ENCODE measurements around the gene CACUL1. TPM values are rescaled to one million over a fixed set of nuclear protein-coding genes. Genes with fewer than 3 reads are reported as not detected.

The CACUL1 gene
- total and polyA plus RNA-seq, 2 experiments from 2014 or later, result 37.5 to 48.3 TPM

DNA sequence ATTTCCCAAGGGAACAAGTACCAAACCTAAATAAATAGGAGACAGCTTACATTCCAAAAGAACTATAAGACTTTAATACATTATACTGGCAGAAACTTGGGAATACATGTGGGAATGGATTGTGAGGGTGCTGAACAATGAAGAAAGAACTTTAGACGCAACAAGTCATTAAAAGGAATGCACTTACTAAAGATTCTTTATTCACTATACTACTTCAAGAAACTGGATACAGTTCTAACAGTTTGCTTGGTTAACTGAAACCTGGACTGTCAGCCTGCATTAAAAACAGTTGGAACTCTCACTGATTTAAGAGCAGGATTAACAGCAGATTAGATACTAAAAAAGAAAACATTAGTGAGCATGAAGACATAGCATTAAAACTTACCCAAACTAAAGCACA, 12.0 kb downstream of the CACUL1 start:
- DNase-seq (ENCODE audit: low spot score), result no peak
- WGBS (ENCODE audit: low lambda C conversion rate, missing lambda C conversion rate), result 70% methylated on average over 1 of the region's 1 CpG

GRCh38 chr10:118742032-118742431, 12.7 kb downstream of the CACUL1 start:
- no peak for TF ChIP-seq EZH2phosphoT487 (IDR thresholded peaks at IDR 0.05; ENCODE audit: low read depth, severe bottlenecking, unreplicated experiment)
- no peak for TF ChIP-seq CTCF (IDR thresholded peaks at IDR 0.05; ENCODE audit: poor library complexity)
- TF ChIP-seq EZH2 (IDR thresholded peaks at IDR 0.05; ENCODE audit: borderline replicate concordance), result no peak
- H3K79me2 ChIP-seq, result peaks cover 100% of the 10 kb centered on the region
- WGBS (ENCODE audit: low lambda C conversion rate, missing lambda C conversion rate), result 52% methylated on average over 2 of the region's 2 CpGs
- peak overlapping the region; percentile 34 for H3K4me2 ChIP-seq
- no peak overlapping the region for H3K4me3 ChIP-seq
- H3K36me3 ChIP-seq (replicated peaks; ENCODE audit: insufficient read depth, low read depth), result no peaks in the 10 kb centered on the region
- no peak overlapping the region for H2AFZ ChIP-seq
- H3K9me2 ChIP-seq (replicated peaks; ENCODE audit: insufficient read depth), result no peaks in the 10 kb centered on the region
- H4K20me1 ChIP-seq (ENCODE audit: insufficient read depth, poor library complexity, severe bottlenecking), result peaks cover 67% of the 10 kb centered on the region
- no peak for DNase-seq (ENCODE audit: low spot score)
- peaks cover 28% of the 10 kb centered on the region for H3K4me1 ChIP-seq (ENCODE audit: insufficient read depth)
- H3K27ac ChIP-seq, result peak overlapping the region; percentile 13
- no peaks in the 10 kb centered on the region for H3K9me3 ChIP-seq (ENCODE audit: low read depth)
- H3K27me3 ChIP-seq, result no peaks in the 10 kb centered on the region

More for the DNA sequence above, 12.0 kb downstream of the CACUL1 start:
- TF ChIP-seq CTCF (IDR thresholded peaks at IDR 0.05; ENCODE audit: poor library complexity) (no peak), EZH2 (IDR thresholded peaks at IDR 0.05; ENCODE audit: borderline replicate concordance) (no peak), EZH2phosphoT487 (IDR thresholded peaks at IDR 0.05; ENCODE audit: low read depth, severe bottlenecking, unreplicated experiment) (no peak)
- Histone ChIP-seq H3K36me3 (replicated peaks; ENCODE audit: insufficient read depth, low read depth) (no peaks in the 10 kb centered on the region), H3K9me3 (ENCODE audit: low read depth) (no peaks in the 10 kb centered on the region), H3K4me2 (peak overlapping the region; percentile 34), H3K79me2 (peaks cover 100% of the 10 kb centered on the region), H4K20me1 (ENCODE audit: insufficient read depth, poor library complexity, severe bottlenecking) (peaks cover 67% of the 10 kb centered on the region), H2AFZ (no peak overlapping the region), H3K9me2 (replicated peaks; ENCODE audit: insufficient read depth) (no peaks in the 10 kb centered on the region), H3K27ac (peak overlapping the region; percentile 13), H3K27me3 (no peaks in the 10 kb centered on the region), H3K4me1 (ENCODE audit: insufficient read depth) (peaks cover 23% of the 10 kb centered on the region), H3K4me3 (no peak overlapping the region)

DNA sequence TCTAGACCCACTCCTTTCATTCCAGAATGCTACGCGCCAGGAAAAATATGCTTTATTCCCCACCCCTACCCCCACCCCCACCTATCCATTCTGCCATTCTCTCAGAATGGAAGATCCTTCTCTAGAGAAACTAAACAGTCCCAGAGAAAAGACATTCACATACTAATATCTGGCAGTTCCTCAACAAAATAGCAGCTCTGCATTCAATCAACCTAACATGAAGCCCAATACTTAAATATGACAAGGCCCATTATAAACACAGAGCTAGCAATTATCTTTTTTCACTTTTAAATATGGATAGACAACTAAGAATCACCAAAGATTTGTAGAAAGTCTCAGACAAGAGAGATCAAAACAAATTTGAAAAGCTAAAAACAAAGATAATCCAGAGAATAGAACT, 16.4 kb downstream of the CACUL1 start:
- Histone ChIP-seq H3K79me2 (peaks cover 100% of the 10 kb centered on the region), H3K27me3 (no peaks in the 10 kb centered on the region), H3K9me3 (ENCODE audit: low read depth) (no peaks in the 10 kb centered on the region), H3K4me3 (no peak overlapping the region), H3K9me2 (replicated peaks; ENCODE audit: insufficient read depth) (no peaks in the 10 kb centered on the region), H3K4me1 (ENCODE audit: insufficient read depth) (peaks cover 48% of the 10 kb centered on the region), H4K20me1 (ENCODE audit: insufficient read depth, poor library complexity, severe bottlenecking) (peaks cover 80% of the 10 kb centered on the region), H3K4me2 (peak overlapping the region; percentile 25), H3K27ac (peak overlapping the region; percentile 13), H2AFZ (no peak overlapping the region), H3K36me3 (replicated peaks; ENCODE audit: insufficient read depth, low read depth) (no peaks in the 10 kb centered on the region)
- 90% methylated on average over 2 of the region's 2 CpGs for WGBS (ENCODE audit: low lambda C conversion rate, missing lambda C conversion rate)
- TF ChIP-seq CTCF (IDR thresholded peaks at IDR 0.05; ENCODE audit: poor library complexity) (no peak), EZH2phosphoT487 (IDR thresholded peaks at IDR 0.05; ENCODE audit: low read depth, severe bottlenecking, unreplicated experiment) (no peak), EZH2 (IDR thresholded peaks at IDR 0.05; ENCODE audit: borderline replicate concordance) (no peak)
- no peak for DNase-seq (ENCODE audit: low spot score)

All from hepatocyte (in vitro differentiated cells).